ENCODE measurements around the gene KLK10.
A peak's percentile ranks its signal among the peaks of the same experiment; 100 is the strongest.

Gene KLK10, protein sequence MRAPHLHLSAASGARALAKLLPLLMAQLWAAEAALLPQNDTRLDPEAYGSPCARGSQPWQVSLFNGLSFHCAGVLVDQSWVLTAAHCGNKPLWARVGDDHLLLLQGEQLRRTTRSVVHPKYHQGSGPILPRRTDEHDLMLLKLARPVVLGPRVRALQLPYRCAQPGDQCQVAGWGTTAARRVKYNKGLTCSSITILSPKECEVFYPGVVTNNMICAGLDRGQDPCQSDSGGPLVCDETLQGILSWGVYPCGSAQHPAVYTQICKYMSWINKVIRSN

DNA sequence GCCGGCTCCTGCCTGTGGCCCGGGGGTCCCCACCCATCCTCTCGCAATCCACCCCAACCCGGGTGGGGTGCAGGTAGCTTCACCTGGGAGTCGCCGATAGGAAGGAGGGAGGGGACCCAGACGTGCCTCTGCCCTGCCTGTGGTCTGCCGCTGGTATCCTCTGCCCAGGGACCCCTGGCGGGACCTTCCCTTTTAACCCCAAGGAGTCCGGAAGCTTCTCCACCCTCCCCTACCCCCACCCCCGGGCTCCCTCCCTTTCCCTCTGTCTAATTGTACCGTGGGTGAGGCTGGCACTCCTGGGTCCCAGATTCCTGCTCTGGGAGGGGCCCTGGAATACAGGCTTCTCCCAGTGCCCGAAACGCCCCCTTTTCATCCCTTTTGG lies at the start of gene KLK10:
Gene KLK10 (minus strand): TSS at position 166 of the 382 bp plus-strand sequence. CDS start 579 bp downstream, outside the sequence.
- Mint-ChIP-seq H3K27ac (no peak within 1 kb of the TSS), H3K9me3 (ENCODE audit: low read depth) (no peaks in the 10 kb centered on the region), H3K4me1 (ENCODE audit: low read depth) (peaks cover 25% of the 10 kb centered on the region), H3K4me3 (peak within 1 kb of the TSS; percentile 86), H3K36me3 (no peaks in the 10 kb centered on the region), H3K27me3 (peaks cover 28% of the 10 kb centered on the region)

DNA sequence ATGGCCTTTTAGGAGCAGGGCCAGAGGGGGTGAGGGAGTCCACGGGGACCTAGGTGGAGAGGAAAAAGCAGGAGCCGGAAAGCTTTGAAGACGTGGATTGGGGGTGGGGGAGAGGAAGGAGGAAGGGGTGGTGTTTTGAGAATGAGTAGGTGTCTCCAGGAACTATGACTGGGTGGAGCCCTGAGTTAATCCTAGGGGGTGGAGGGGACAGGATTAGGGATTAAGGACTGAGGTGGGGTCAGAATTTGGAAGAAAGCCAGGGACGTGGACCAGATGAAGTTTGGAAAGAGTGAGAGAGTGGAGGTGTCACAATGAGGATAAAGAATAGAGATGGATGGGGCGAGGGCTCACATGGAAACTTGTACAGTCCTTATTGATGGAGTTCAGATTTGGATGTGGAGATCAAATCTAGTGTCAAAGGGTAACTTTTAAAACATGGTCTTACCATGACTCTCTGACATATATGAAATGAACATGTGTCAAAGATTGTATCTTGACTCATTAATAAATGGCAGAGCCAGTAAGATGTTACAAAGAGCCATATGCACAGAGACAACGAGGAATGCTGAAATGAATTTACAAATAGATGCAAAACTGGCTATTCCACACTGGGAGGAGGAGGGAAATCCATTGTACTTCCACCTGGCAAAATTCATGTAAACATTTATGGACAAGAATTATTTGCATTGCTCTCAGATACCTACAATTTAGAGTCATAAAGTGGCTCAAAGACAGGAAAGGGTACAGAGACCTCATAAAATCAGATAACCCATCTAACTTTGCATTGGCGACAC lies 47.1 kb upstream of the KLK10 start:
- peaks cover 5% of the 10 kb centered on the region for H3K4me1 Mint-ChIP-seq (ENCODE audit: low read depth)
- H3K36me3 Mint-ChIP-seq, result no peaks in the 10 kb centered on the region
- H3K9me3 Mint-ChIP-seq (ENCODE audit: low read depth), result no peaks in the 10 kb centered on the region
- no peak overlapping the region for H3K4me3 Mint-ChIP-seq
- H3K27ac Mint-ChIP-seq, result no peak overlapping the region
- peaks cover 23% of the 10 kb centered on the region for H3K27me3 Mint-ChIP-seq

DNA sequence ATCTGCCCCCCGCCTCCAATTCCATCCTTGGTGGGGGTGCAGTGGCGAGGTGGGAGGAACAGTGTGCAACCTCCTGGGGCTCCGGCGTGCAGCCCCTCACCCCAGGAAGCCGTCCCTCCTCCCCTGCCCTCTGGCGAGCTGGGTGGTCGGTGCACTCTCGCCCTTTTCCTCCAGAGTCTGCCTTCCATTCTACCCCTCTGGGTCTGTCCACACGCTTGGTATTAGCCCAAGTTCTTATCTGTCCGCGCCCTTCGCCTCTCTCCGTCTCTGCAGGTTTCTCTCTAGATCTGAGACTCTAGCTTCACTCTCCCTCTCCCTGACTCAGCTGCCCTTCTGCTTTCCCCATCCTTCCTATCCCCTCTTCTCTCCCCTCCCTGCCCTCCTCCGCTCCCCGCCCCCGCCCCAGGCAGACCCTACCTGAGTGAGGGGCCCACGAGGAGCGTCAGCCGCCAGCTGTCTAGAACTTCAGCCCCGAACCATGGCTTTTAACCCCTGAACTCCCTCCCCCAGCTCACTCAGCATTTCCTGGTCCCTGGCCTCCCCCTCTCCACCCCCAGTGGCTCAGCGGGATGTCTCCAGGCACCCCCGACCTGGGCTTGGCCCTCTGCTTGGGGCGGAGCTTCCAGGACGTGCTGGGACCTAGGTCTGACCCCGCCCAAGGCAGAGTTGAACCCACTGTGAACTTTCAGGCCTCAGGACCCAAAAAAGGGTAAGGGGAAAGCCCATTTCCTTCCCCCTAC lies 45.9 kb upstream of the KLK10 start:
- Mint-ChIP-seq H3K27ac (no peak overlapping the region), H3K27me3 (peaks cover 32% of the 10 kb centered on the region), H3K9me3 (ENCODE audit: low read depth) (no peaks in the 10 kb centered on the region), H3K4me3 (peak overlapping the region; percentile 75), H3K4me1 (ENCODE audit: low read depth) (peaks cover 5% of the 10 kb centered on the region), H3K36me3 (no peaks in the 10 kb centered on the region)

DNA sequence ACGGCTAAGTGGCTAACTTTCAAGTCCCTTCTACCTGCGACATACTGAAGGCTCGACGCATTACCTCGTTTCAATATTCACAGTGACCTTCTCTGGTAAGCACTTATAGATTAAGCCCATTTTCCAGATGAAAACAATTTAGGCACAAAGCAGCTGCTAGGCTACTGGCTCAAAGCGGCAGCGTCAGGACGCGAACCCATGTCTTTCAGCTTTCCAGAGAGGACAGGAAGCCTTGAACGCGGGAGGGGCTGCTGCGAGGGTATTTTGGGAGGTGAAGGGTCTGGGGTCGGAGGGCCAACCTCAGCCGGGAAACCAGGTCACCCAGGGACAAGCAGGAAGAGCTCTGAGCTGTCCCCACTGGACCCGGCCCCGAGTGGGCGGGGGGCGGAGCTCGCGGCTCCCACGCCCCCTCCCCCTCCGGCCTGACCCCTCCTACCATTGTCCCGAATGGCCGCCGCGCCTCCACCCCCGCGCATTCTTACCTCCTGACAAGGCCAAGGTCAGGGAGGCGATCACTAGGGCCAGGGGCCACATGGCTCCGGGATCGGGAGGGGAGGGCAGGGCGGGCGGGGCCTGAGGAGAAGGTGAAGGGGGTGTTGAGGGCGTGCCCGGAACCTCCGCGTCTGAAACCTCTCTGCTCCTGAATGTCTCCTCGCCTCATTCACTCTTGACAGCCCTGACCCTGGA lies 45.2 kb upstream of the KLK10 start, which contains the start of gene KLK13:
Gene KLK13 (minus strand): TSS at position 559 of the 687 bp plus-strand sequence. CDS start 25 bp downstream, at position 534.
- Mint-ChIP-seq H3K27me3 (peaks cover 32% of the 10 kb centered on the region), H3K9me3 (ENCODE audit: low read depth) (no peaks in the 10 kb centered on the region), H3K4me3 (peak within 1 kb of the TSS; percentile 75), H3K4me1 (ENCODE audit: low read depth) (peaks cover 5% of the 10 kb centered on the region), H3K27ac (no peak within 1 kb of the TSS), H3K36me3 (no peaks in the 10 kb centered on the region)

DNA sequence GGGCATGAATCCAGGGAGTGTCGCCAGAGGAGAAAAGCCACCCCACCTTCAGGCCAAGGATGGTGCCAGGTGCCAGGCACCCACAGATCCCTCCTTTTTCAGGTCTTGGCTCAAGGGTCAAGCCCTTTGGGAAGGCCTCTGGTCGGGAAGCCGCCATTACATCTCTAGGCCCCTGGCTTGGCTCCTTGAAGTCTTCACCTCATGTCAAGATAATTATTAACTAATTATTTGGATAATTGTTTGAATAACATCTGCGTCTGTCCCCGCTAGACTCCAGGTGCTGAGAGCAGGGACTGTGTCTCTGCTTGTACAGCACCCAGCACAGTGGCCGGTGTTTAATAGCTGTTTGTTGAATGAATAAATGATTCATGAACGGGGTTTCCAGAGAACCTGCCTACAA lies 44.2 kb upstream of the KLK10 start:
- no peaks in the 10 kb centered on the region for H3K36me3 Mint-ChIP-seq
- peak overlapping the region; percentile 60 for H3K4me3 Mint-ChIP-seq
- H3K9me3 Mint-ChIP-seq (ENCODE audit: low read depth), result no peaks in the 10 kb centered on the region
- H3K4me1 Mint-ChIP-seq (ENCODE audit: low read depth), result peaks cover 5% of the 10 kb centered on the region
- H3K27me3 Mint-ChIP-seq, result peaks cover 32% of the 10 kb centered on the region
- H3K27ac Mint-ChIP-seq, result no peak overlapping the region

DNA sequence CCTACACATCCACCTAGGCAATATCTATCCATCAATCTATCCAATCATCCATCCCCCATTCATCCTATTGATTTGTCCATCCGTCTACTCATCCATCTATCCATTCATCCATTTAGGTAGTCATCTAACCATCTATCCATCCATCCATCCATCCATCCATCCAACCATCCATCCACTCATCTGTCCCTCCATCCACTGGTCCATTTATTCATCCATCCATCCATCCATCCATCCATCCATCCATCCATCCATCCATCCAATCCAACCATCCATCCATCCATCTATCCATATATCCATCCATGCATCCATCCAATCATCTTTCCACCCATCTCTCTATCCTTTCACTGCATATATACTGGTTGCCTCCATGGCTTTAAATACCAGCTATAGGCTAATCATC lies 41.5 kb upstream of the KLK10 start:
- no peak overlapping the region for H3K4me3 Mint-ChIP-seq
- H3K27ac Mint-ChIP-seq, result no peak overlapping the region
- peaks cover 23% of the 10 kb centered on the region for H3K27me3 Mint-ChIP-seq
- H3K4me1 Mint-ChIP-seq (ENCODE audit: low read depth), result peaks cover 5% of the 10 kb centered on the region
- no peaks in the 10 kb centered on the region for H3K36me3 Mint-ChIP-seq
- H3K9me3 Mint-ChIP-seq (ENCODE audit: low read depth), result no peaks in the 10 kb centered on the region

DNA sequence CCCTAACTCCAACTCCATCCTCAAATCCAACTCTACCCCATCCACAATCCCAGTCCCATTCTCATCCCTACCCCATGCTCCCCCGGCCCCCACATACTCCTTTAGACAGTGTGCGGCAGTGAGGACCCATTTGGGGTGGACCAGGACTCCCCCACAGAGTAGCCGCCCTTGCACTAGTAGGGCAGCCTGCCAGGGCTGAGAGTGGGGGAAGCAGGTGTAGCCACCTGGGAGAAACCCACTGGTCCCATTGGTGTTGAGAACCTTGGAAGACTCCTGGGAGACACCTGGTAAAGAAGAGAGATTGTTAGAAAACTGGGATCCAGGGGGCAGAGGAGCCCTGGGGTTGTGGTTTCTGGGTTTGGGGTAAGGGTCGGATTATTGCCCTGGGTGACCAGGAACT lies 40.8 kb upstream of the KLK10 start:
- no peaks in the 10 kb centered on the region for H3K9me3 Mint-ChIP-seq (ENCODE audit: low read depth)
- H3K27me3 Mint-ChIP-seq, result peaks cover 21% of the 10 kb centered on the region
- H3K36me3 Mint-ChIP-seq, result no peaks in the 10 kb centered on the region
- no peak overlapping the region for H3K4me3 Mint-ChIP-seq
- H3K4me1 Mint-ChIP-seq (ENCODE audit: low read depth), result peaks cover 4% of the 10 kb centered on the region
- H3K27ac Mint-ChIP-seq, result no peak overlapping the region

DNA sequence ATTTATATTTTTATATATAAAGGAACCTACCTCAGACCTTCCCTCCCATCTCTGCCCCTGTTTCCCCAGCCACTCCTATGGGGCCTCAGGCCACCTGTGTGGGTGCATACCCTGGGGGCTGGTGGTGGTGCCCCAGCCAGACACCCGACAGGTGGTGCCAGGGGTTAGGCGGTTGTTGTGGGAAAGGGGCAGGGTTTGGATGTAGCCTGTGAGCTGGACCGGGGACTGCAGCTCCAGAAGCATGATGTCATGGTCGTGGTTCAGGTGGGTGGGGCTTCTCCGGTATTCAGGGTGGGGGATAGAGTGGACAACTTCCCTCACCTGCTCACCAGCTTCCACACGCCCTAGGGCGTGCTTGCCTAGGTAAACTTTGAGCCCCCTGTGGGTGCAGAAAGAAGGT lies 40.2 kb upstream of the KLK10 start:
- no peak overlapping the region for H3K27ac Mint-ChIP-seq
- H3K27me3 Mint-ChIP-seq, result peaks cover 20% of the 10 kb centered on the region
- no peak overlapping the region for H3K4me3 Mint-ChIP-seq
- no peaks in the 10 kb centered on the region for H3K36me3 Mint-ChIP-seq
- H3K4me1 Mint-ChIP-seq (ENCODE audit: low read depth), result peaks cover 3% of the 10 kb centered on the region
- no peaks in the 10 kb centered on the region for H3K9me3 Mint-ChIP-seq (ENCODE audit: low read depth)

DNA sequence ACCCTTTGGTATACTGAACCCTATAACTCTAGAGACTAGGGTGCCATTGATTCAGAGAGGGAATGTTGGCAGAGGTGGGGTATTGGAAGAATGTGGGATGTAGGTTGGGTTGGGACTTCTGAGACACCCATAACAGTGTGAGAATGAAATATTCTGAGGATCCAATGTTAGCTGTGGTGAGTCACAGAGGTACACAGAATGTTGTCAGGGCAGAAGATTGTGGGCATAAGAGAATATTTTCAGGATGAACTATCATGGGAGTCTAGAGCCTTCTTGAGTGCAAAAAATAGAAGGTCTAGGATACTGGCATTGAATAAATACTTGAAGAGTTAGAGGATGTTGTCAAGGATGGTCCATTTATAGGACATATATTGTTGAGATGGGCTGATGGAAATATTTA lies 36.4 kb upstream of the KLK10 start:
- Mint-ChIP-seq H3K4me3 (no peak overlapping the region), H3K27ac (no peak overlapping the region), H3K9me3 (ENCODE audit: low read depth) (no peaks in the 10 kb centered on the region), H3K4me1 (ENCODE audit: low read depth) (no peaks in the 10 kb centered on the region), H3K36me3 (no peaks in the 10 kb centered on the region), H3K27me3 (peaks cover 23% of the 10 kb centered on the region)

DNA sequence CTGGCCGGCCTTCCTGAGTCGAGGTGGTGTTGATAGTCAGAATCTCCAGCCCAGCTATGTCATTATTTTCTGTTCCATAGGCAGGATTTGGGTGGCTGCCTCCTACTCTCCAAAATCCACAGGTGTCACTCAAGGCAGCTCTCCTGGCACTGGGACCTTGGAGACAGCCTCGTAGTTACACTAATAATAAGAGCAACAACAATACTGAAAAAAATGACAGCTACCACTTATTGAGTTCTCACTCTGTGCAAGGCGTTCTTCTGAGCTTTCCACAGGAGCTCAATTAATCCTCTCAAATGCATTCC lies 27.5 kb upstream of the KLK10 start:
- Mint-ChIP-seq H3K36me3 (peaks cover 4% of the 10 kb centered on the region), H3K9me3 (ENCODE audit: low read depth) (no peaks in the 10 kb centered on the region), H3K27ac (no peak overlapping the region), H3K4me1 (ENCODE audit: low read depth) (no peaks in the 10 kb centered on the region), H3K4me3 (no peak overlapping the region), H3K27me3 (peaks cover 11% of the 10 kb centered on the region)

DNA sequence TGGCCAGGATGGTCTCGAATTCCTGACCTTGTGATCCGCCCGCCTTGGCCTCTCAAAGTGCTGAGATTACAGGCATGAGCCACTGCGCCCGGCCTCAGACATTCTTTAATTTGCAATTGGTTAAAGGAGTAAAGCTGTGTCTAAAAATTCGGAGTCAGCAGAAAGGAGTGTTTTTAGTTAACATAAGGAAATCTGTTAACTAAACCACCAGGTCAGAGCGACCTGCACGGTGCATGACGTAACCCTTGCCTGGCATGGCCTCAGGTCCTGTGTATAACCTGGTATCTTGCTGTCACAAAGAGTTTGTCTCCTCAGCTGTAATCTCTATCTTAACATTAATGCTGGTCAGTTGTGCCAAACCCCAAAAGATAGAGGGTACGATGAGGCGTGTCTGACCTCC lies 24.8 kb upstream of the KLK10 start:
- H3K27ac Mint-ChIP-seq, result no peak overlapping the region
- H3K4me3 Mint-ChIP-seq, result no peak overlapping the region
- H3K9me3 Mint-ChIP-seq (ENCODE audit: low read depth), result no peaks in the 10 kb centered on the region
- peaks cover 5% of the 10 kb centered on the region for H3K27me3 Mint-ChIP-seq
- H3K4me1 Mint-ChIP-seq (ENCODE audit: low read depth), result no peaks in the 10 kb centered on the region
- no peaks in the 10 kb centered on the region for H3K36me3 Mint-ChIP-seq

DNA sequence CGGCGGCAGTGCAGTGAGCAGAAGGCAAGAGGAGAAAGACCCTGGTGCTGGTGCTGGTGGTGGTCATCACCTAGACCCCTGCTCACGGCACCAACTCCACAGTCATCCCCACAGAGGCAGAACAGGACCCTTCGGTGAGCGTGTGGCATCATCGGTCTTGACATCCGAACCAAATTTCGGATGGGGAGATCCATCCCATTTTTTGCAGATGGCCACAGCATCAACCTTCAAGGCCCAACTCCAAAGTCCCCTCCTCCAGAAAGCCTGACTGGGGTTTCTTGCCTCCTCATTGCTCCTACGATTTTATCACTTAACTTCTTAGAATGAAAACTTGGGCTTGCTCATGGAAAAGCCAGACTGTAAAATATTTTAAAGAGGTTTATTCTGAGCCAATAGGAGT lies 24.0 kb upstream of the KLK10 start:
- Mint-ChIP-seq H3K27ac (no peak overlapping the region), H3K4me1 (ENCODE audit: low read depth) (no peaks in the 10 kb centered on the region), H3K9me3 (ENCODE audit: low read depth) (no peaks in the 10 kb centered on the region), H3K27me3 (no peaks in the 10 kb centered on the region), H3K4me3 (no peak overlapping the region), H3K36me3 (no peaks in the 10 kb centered on the region)

DNA sequence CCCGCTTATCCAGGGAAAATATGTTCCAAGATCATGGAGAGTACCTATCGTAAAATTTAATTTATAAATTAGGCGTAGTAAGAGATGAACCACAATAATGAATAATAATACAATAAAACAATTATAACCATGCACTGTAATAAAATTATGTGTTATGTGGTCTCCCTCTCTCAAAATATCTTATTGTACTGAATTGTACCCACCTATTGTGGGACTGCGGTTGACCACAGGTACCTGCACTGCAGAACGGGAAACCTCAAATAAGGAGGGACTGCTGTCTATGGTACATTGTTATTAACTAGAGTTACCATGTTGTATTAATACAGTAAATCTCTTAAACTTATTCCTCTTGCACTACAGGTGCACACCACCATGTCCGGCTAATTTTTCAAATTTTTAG lies 20.6 kb upstream of the KLK10 start:
- no peak overlapping the region for H3K4me3 Mint-ChIP-seq
- H3K4me1 Mint-ChIP-seq (ENCODE audit: low read depth), result no peaks in the 10 kb centered on the region
- no peak overlapping the region for H3K27ac Mint-ChIP-seq
- H3K27me3 Mint-ChIP-seq, result peaks cover 2% of the 10 kb centered on the region
- H3K36me3 Mint-ChIP-seq, result no peaks in the 10 kb centered on the region
- H3K9me3 Mint-ChIP-seq (ENCODE audit: low read depth), result no peaks in the 10 kb centered on the region

DNA sequence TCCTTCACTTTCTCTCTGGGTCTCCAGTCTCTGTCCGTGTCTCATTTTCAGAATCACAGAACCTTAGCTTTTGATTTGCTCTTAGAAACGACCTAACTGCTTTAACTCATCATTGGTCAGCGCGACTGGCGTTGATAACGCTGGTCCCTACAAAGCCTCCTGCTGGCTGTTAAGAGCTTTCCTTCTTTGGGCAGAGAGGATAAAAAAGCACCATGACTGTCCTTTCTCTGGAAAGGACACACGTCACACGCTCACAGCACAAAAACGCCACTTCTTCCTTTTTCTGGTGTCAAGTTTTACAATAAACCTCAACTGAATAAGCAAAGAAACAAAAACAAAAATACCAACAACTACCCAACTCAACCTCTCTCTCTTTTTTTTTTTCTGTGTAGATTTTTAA lies 17.0 kb upstream of the KLK10 start:
- Mint-ChIP-seq H3K27ac (no peak overlapping the region), H3K36me3 (no peaks in the 10 kb centered on the region), H3K9me3 (ENCODE audit: low read depth) (no peaks in the 10 kb centered on the region), H3K27me3 (peaks cover 9% of the 10 kb centered on the region), H3K4me1 (ENCODE audit: low read depth) (no peaks in the 10 kb centered on the region), H3K4me3 (no peak overlapping the region)

DNA sequence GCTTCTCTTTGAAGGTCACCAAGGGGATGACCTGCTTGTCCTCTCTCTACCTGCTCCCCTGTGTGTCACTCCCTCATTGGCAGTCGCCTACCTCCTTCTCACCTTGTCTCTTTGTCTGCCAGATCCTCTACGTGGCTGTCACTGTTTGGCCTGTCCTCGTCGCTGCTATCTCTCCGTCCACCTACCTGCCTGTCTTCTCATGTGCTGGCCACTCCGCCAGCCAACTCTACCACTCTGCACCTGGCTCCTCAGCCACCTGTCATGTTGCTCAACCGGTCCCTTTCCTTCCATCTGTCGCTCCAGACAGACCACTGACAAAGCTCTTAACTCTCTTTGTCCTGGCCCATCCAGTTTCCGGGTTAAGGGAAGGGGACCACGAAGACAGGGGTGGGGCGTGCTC lies 15.2 kb upstream of the KLK10 start, which contains the start of gene KLK12:
Gene KLK12 (minus strand): TSS at position 299 of the 400 bp plus-strand sequence. CDS start 381 bp downstream, outside the sequence.
- Mint-ChIP-seq H3K27me3 (peaks cover 19% of the 10 kb centered on the region), H3K36me3 (no peaks in the 10 kb centered on the region), H3K4me3 (no peak within 1 kb of the TSS), H3K4me1 (ENCODE audit: low read depth) (no peaks in the 10 kb centered on the region), H3K27ac (no peak within 1 kb of the TSS), H3K9me3 (ENCODE audit: low read depth) (no peaks in the 10 kb centered on the region)
